Stimulated activated naive CD8-positive, alpha-beta T cell treated with anti-CD3 and anti-CD28 coated beads, Interleukin-15, amount 100 ng/mL, for 72 hours (primary cell): ENCODE results near the gene CCS.
A peak's percentile ranks its signal among the peaks of the same experiment; 100 is the strongest.
"Not testable (repeated sequence)": the region's sequence is repeated elsewhere in the genome, so short reads cannot be mapped to it uniquely, and the experiment has no call there.

Source experiments
- ATAC-seq: fragments of 150-1000 bp; cut with Tn5 transposase; 2 replicates; pipeline ENCODE4 v1.10.0; 2021; ENCODE audit warnings: mild to moderate bottlenecking, moderate library complexity
- DNase-seq, 2 donors: peaks; one replicate each; pipeline ENCODE4 v3.0.0; 2021 to 2022
- H3K27ac Mint-ChIP-seq, 2 donors: one replicate each; pipeline ENCODE4 v1.8.0; 2022; ENCODE audit warnings: mild to moderate bottlenecking in 2 of 2, mixed read lengths in 2 of 2, moderate library complexity in 2 of 2
- H3K27me3 Mint-ChIP-seq: one replicate; pipeline ENCODE4 v1.8.0; 2022; ENCODE audit warnings: mixed read lengths
- H3K4me1 Mint-ChIP-seq: one replicate; pipeline ENCODE4 v1.8.0; 2022; ENCODE audit warnings: mild to moderate bottlenecking, mixed read lengths
- H3K4me3 Mint-ChIP-seq, 2 donors: one replicate each; pipeline ENCODE4 v1.8.0; 2022; ENCODE audit warnings: mild to moderate bottlenecking in 2 of 2, mixed read lengths in 2 of 2, moderate library complexity in 1 of 2
- H3K9me3 Mint-ChIP-seq, 2 donors: one replicate each; pipeline ENCODE4 v1.8.0; 2022; ENCODE audit warnings: mixed read lengths in 2 of 2

Gene CCS

GRCh38 chr11:66592457-66593302 is at the start of gene CCS, which contains the start of gene CCDC87:
CCS (plus strand) TSS chr11:66593185; CDS start chr11:66593262, 77 bp downstream.
CCDC87 (minus strand) TSS chr11:66593063; CDS start chr11:66593015, 48 bp downstream.
- H3K4me3 Mint-ChIP-seq = peak within 1 kb of the TSS; percentile 99 to 100
- peak within 1 kb of the TSS; percentile 94 to 98 for H3K27ac Mint-ChIP-seq
- H3K27me3 Mint-ChIP-seq = no peaks in the 10 kb centered on the region
- no peaks in the 10 kb centered on the region for H3K9me3 Mint-ChIP-seq
- ATAC-seq (peak; percentile 97), DNase-seq (peak; percentile 96 to 97)
- peaks cover 44% of the 10 kb centered on the region for H3K4me1 Mint-ChIP-seq

- Mint-ChIP-seq H3K4me3 (peak overlapping the region; percentile 75 to 79), H3K27me3 (no peaks in the 10 kb centered on the region), H3K9me3 (no peaks in the 10 kb centered on the region), H3K27ac (peak overlapping the region in 1 of 2 donors; percentile 89), H3K4me1 (peaks cover 41% of the 10 kb centered on the region)
- DNase-seq (peak; percentile 65 to 80), ATAC-seq (peak; percentile 81)
Observed at GRCh38 chr11:66543263-66544107, 49.5 kb upstream of the CCS start.

- H3K4me3 Mint-ChIP-seq = peak overlapping the region; percentile 83 to 96
- H3K27me3 Mint-ChIP-seq, H3K27ac Mint-ChIP-seq, DNase-seq, ATAC-seq, H3K9me3 Mint-ChIP-seq: not testable (repeated sequence)
- H3K4me1 Mint-ChIP-seq = peaks cover 41% of the 10 kb centered on the region
Observed at GRCh38 chr11:66544952-66545351, 48.0 kb upstream of the CCS start.

- Mint-ChIP-seq H3K27ac (peak within 1 kb of the TSS; percentile 80 to 86), H3K27me3 (peaks cover 7% of the 10 kb centered on the region), H3K4me3 (peak within 1 kb of the TSS; percentile 83 to 96), H3K4me1 (peaks cover 41% of the 10 kb centered on the region), H3K9me3 (no peaks in the 10 kb centered on the region)
- ATAC-seq (peak; percentile 90), DNase-seq (peak; percentile 90 to 94)
Observed at GRCh38 chr11:66545701-66546367, 47.2 kb upstream of the CCS start, which contains the start of gene ZDHHC24. ZDHHC24 (minus strand) TSS chr11:66546048; CDS start chr11:66546003, 45 bp downstream.

- peak within 1 kb of the TSS in 1 of 2 donors; percentile 57 for H3K27ac Mint-ChIP-seq
- no peak for DNase-seq
- no peaks in the 10 kb centered on the region for H3K9me3 Mint-ChIP-seq
- H3K4me3 Mint-ChIP-seq = peak within 1 kb of the TSS; percentile 83 to 96
- ATAC-seq = no peak
- H3K27me3 Mint-ChIP-seq = peaks cover 7% of the 10 kb centered on the region
- peaks cover 38% of the 10 kb centered on the region for H3K4me1 Mint-ChIP-seq
Observed at GRCh38 chr11:66546368-66546965, 46.5 kb upstream of the CCS start, which contains the start of gene ACTN3. ACTN3 (plus strand) TSS chr11:66546903; CDS start chr11:66546938, 35 bp downstream.

GRCh38 chr11:66546966-66547661 is 45.9 kb upstream of the CCS start:
- peak overlapping the region; percentile 83 to 96 for H3K4me3 Mint-ChIP-seq
- no peak for DNase-seq

GRCh38 chr11:66547662-66548009 is 45.3 kb upstream of the CCS start:
- no peak for ATAC-seq
- H3K27ac Mint-ChIP-seq = no peak overlapping the region
- H3K27me3 Mint-ChIP-seq = peaks cover 7% of the 10 kb centered on the region
- no peak overlapping the region for H3K4me3 Mint-ChIP-seq
- no peaks in the 10 kb centered on the region for H3K9me3 Mint-ChIP-seq
- DNase-seq = no peak
- H3K4me1 Mint-ChIP-seq = peaks cover 26% of the 10 kb centered on the region

More at GRCh38 chr11:66546966-66547661, 45.9 kb upstream of the CCS start:
- Mint-ChIP-seq H3K4me1 (peaks cover 32% of the 10 kb centered on the region), H3K27me3 (peaks cover 7% of the 10 kb centered on the region), H3K9me3 (no peaks in the 10 kb centered on the region), H3K27ac (no peak overlapping the region)
- ATAC-seq = no peak

GRCh38 chr11:66548041-66548440 is 44.9 kb upstream of the CCS start:
- Mint-ChIP-seq H3K27ac (no peak overlapping the region), H3K4me1 (peaks cover 22% of the 10 kb centered on the region), H3K4me3 (no peak overlapping the region), H3K9me3 (no peaks in the 10 kb centered on the region), H3K27me3 (peaks cover 7% of the 10 kb centered on the region)
- ATAC-seq (no peak), DNase-seq (no peak)

GRCh38 chr11:66548774-66549630 is 44.0 kb upstream of the CCS start:
- H3K4me1 Mint-ChIP-seq = peaks cover 13% of the 10 kb centered on the region
- H3K4me3 Mint-ChIP-seq = no peak overlapping the region
- H3K27ac Mint-ChIP-seq = no peak overlapping the region
- no peak for DNase-seq
- H3K9me3 Mint-ChIP-seq = no peaks in the 10 kb centered on the region
- no peak for ATAC-seq
- peaks cover 7% of the 10 kb centered on the region for H3K27me3 Mint-ChIP-seq

- Mint-ChIP-seq H3K4me1 (peaks cover 6% of the 10 kb centered on the region), H3K4me3 (no peak overlapping the region), H3K27ac (no peak overlapping the region), H3K27me3 (peaks cover 7% of the 10 kb centered on the region), H3K9me3 (no peaks in the 10 kb centered on the region)
- DNase-seq (no peak), ATAC-seq (no peak)
Observed at GRCh38 chr11:66549696-66550095, 43.3 kb upstream of the CCS start.

- ATAC-seq = no peak
Observed at GRCh38 chr11:66550887-66551286, 42.1 kb upstream of the CCS start.

GRCh38 chr11:66554602-66555001 is 38.4 kb upstream of the CCS start:
- DNase-seq (no peak), ATAC-seq (no peak)
- Mint-ChIP-seq H3K9me3 (no peaks in the 10 kb centered on the region), H3K27me3 (peaks cover 33% of the 10 kb centered on the region), H3K27ac (no peak overlapping the region), H3K4me3 (no peak overlapping the region), H3K4me1 (peaks cover 6% of the 10 kb centered on the region)

More at GRCh38 chr11:66550887-66551286, 42.1 kb upstream of the CCS start:
- no peak for DNase-seq
- no peak overlapping the region for H3K27ac Mint-ChIP-seq
- H3K27me3 Mint-ChIP-seq = peaks cover 14% of the 10 kb centered on the region
- no peaks in the 10 kb centered on the region for H3K4me1 Mint-ChIP-seq
- H3K4me3 Mint-ChIP-seq = no peak overlapping the region
- H3K9me3 Mint-ChIP-seq = no peaks in the 10 kb centered on the region

- DNase-seq (no peak), ATAC-seq (no peak)
- H3K27me3 Mint-ChIP-seq = peaks cover 33% of the 10 kb centered on the region
- peaks cover 6% of the 10 kb centered on the region for H3K4me1 Mint-ChIP-seq
- H3K27ac Mint-ChIP-seq = no peak overlapping the region
- no peaks in the 10 kb centered on the region for H3K9me3 Mint-ChIP-seq
- H3K4me3 Mint-ChIP-seq = no peak overlapping the region
Observed at GRCh38 chr11:66555416-66555815, 37.6 kb upstream of the CCS start.
